ENCODE data around the gene FOXN4.

Gene FOXN4

DNA sequence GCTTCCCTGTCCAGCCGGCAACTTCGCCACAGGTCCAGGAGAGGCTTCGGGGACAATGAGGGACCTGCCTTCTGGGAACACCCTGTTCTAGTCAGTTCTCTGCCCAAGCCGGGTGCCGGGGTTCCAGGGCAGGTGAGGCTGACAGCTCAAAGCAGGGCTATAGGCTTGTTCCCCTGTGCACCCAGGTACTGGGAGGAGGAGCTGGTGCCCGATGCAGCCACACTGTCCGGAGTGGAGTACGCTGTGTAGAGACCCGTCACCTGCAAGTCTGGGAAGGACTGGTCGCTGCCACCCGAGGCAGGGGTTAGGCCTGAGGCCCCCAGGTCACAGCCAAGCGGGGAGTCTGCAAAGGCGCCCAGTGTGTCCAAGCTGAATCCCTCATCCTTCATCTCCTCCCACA, 29.6 kb downstream of the FOXN4 start:
- no peak for DNase-seq (ENCODE audit: low spot score)

DNA sequence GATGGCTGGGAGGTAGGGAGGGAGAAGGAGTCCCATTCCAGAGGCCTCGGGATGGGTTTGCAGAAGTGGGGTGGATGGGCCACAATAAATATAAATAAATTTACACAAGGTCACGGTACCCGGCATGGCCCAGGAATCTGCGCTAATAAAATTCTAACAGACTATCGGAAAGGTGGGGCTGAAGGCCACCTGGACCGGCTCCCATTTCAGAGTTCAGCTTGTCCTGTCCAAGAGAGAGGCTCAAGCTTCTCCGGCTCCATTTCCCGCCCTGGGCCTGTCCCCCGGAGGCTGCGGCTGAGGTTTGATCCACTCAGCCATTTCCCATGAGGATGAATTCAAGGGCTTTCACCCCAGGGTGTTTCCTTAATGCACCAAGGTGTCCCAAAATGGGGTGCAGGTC, 30.2 kb downstream of the FOXN4 start:
- no peak for DNase-seq (ENCODE audit: low spot score)

DNA sequence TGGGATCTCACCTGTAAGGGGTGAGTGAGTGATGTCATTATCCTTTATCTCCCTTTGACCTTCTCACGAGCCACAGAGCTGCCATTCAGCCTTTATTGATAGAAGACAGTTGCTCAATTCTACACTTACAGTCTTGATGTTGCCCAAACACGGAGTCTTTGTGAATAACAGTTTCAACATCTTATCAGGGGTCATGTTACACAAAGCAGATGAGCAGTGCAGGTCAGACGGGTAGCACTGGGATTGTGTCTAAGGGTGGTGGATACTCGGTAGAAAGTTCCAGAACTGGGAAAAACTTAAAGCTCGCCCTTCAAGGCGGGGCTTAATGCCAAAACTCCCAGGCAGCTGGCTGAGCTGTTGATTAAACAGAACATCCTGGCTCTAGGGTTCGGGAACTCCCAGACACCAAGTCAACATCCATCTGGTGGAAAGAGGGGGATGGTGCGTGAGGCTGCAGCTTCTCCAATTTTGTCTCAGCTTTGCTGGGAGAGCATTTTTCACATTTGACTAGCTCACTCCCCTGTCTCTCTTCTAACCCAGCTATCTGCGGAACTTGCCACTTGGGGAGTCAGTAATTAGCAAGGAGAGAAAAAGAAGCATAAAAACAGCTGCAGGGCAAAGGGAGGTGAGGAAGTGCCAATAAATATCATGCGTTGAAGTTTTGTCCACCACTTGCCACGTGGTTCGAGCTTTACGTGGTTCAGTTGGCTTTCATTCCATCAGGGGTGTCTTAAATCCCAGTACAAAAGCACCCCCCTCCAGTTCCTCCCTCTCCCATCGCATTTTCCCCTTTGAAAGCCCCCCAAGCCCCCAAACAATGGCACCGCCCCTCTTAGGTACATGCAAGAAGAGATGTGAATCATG, 31.0 kb downstream of the FOXN4 start:
- DNase-seq (ENCODE audit: low spot score), result peak; percentile 46

DNA sequence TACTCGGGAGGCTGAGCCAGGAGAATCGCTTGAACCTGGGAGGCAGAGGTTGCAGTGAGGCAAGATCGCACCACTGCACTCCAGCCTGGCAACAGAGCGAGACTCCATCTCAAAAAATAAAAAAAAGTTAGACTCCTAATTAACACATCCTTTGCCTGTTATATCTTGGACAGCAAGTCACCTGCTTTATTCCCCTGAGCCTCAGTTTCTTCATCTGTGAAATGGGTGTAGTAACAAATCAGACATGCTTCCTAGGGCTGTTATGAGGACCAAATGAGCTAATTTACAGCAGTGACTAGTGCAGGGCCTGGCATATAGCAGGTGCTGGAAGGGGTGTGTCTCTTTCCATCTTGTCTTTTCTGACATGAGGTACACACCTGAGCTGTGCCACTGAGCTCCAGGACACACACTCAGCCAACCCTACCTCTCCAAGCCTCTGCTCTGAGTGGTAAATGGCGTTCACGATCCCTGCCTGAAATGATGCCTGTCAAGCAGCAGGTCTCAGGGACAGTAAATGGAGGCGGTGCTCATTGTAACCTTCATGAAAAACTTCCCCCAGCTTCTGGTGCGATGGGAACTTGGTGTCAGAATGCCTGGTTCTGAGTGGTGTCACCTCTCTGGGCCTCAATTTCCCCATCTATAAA, 31.7 kb downstream of the FOXN4 start:
- DNase-seq (ENCODE audit: low spot score), result no peak

DNA sequence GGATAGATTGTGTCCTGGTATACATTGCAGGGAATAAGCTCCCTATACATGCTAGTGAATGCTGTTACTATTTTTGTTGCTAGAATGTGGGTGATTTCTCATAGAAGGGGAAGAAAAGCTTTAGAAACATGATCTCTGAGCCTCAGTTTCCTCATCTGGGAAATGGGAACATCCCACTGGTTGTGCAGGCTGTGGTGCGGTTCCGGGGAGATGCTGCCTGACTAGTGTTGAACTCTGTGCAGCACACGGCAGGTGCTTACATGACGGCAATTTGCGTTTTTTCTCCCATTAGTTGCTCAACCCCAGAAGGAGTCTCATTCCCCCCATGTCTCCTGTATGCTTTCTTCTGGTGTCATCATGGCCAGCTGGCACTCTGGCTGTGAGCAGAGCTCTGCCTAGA, 32.9 kb downstream of the FOXN4 start:
- no peak for DNase-seq (ENCODE audit: low spot score)

DNA sequence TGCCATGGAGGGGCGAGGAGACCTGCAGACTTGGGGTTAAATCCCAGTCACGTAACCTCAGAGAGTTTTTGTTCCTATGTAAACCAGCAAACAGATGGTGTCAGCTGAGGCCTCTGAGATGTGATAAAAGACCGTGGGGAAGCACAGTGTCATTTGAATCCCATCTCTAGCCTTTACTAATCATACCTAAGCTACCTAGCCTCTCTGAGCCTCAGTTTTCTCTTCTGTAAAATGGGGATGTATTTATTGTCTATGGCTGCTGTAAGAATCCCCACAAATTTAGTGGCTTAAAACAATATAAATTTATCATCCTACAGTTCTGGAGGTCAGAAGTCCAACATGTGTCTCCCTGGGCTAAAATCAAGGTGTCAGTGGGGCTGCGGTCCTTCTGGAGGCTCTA, 33.9 kb downstream of the FOXN4 start:
- no peak for DNase-seq (ENCODE audit: low spot score)

DNA sequence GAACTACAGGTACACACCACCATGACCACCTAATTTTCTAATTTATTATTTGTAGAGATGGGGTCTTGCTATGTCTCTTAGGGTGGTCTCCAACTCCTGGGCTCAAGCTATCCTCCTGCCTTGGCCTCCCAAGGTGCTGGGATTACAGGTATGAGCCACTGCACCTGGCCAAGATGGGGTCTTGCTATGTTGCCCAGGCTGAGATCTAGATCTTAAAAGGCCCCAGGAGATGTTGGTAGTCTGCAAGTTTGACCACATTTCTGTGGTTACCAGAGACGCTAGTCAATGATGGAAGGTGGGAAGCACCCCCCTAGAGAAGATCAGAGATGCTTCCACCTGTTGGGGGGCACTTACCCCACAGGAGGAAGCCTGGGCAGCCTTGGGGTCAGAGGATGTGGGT, 34.7 kb downstream of the FOXN4 start:
- no peak for DNase-seq (ENCODE audit: low spot score)

DNA sequence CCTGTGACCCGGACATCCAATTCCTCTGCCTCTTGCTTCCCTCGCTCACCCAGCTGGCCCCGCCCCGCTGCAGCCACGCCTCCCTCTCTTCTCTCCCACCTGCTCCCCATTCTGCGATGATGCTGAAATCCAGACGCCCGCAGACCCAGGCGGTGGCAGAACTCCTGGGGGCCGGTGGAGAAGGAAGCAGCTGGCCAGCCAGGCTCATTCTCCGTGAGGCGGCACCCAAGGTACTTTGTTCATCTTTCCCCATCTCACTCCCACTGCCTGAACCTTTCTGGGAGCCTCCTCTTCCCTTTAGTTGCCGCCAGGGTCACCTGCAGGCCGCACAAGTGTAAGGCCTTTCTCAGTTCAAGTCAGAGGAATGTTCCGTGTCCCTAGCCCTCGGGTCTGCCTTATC, 35.7 kb downstream of the FOXN4 start:
- no peak for DNase-seq (ENCODE audit: low spot score)

DNA sequence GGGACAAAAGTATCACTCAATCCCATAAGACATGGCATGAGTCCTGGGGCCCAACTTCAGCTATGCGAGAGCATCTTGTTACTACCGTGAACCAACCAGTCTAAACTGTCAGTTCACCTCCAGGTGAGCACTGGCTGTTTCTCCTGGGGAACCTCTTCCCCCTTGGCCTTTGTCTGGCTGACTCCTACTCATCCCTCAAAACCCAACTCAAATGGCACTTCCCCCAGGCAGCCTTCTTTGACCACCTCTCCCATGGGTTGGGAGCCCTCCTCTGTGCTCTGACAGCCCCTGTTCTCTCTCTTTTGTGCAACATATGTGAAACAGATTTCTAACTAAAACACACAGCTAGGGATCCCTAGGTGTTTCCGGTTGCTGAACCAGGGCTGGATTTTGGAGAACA, 37.7 kb downstream of the FOXN4 start:
- DNase-seq (ENCODE audit: low spot score), result no peak

DNA sequence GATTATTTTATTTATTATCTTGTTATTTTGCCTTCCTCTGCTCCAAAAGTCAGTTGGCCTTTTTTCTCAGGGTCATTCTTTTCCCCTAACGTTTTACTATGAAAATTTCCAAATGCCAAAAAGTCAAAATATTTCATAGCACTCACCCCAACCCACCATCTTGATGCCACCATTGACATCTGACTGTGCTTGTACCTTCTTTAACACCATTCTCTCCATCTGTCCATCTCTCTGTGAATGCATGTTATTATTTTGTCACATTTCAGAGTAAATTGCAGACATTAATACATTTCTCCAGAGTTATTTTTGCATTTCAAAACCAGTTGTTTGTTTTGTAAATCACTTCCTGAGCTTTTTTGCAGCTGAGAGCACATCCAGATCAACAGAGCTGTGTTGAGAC, 38.6 kb downstream of the FOXN4 start:
- no peak for DNase-seq (ENCODE audit: low spot score)

DNA sequence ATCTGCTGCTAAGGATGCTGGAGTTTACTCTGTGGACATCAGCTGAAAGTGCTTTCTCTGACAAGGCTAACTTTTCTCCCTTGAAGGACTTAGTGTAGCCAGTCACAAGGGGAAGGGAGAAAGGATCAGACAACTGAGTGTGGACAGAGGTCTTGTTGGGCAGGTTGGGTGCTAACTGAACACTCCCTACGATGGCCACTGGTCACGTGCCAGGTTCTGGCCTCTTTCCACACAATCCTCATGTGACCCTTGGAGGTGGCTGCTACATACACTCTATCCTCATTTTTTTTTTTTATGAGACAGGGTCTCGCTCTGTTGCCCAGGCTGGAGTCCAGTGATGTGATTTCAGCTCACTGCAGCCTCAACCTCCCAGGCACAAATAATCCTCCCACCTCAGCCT, 39.7 kb downstream of the FOXN4 start:
- no peak for DNase-seq (ENCODE audit: low spot score)

DNA sequence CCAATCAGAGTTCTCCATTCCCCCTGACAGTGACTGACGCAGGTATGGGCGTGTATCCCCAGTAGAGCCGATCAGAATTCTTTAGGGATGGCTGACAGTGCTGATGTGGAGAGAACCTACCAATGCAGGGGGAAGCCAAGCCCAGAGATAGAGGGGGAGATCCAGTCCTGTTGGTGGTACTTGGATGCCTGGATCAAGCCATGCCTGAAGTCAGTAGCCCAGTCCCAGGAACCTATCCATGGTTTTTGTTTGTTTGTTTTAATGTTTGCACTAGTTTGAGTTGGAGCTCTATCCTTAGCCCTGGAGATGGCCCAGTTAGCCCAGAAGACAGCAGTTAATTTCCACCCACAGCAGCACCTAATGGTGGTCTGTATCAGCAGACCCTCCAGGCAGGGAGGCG, 40.2 kb downstream of the FOXN4 start:
- no peak for DNase-seq (ENCODE audit: low spot score)

DNA sequence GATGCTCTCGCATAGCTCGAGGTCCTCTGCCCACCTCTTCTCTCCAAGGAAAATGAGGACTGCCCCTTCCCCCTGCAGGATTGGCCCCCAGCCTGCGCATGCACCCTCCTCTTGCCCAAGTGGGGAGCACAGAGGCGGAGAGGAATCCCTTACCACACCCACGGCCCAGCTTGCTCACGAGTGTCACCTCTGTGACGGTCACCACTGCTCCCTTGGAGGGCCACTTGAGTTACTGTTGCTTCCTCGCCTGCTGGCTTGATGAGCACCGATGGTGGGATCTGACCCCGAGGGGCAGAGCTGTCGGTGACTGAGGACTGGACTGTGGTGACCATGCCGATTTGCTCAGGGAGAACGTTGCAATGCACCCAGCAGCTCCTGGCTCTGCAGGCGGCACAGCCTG, 41.7 kb downstream of the FOXN4 start:
- DNase-seq (ENCODE audit: low spot score), result no peak

DNA sequence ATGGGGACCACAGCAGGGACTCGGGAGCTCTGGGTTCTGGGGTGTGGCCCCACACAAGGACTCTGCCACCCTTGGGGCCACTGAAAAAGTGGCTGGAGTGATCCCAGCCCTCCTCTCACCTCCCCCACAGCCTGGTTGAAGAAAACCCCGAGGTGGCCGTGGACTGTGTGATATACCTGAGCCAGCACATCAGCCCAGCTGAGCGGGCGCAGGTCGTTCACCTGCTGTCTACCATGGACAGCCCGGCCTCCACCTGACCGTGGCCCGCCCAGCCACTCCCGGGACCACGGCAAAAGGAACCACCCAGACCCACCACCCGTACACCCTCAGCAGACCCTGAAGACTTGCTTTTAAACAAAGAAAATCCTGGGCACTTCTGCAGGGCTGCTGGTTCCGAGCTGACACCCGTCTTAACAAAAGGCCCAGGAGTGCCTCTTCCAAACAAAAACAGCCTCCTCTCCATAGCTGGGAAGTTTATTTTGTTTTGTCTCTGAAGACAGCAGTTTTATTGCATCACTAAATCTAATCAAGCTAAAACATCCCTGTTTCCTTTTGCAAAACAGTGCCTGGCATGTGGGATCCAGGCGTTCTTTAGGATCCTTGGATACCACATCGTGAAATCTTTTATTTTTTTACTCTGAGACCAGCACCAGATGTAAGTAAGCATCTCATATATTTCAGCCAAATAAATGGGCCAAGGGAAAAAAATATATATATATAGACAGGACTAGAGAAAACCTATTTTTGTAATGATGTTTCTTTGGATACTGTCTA, 42.8 kb downstream of the FOXN4 start:
- no peak for DNase-seq (ENCODE audit: low spot score)

DNA sequence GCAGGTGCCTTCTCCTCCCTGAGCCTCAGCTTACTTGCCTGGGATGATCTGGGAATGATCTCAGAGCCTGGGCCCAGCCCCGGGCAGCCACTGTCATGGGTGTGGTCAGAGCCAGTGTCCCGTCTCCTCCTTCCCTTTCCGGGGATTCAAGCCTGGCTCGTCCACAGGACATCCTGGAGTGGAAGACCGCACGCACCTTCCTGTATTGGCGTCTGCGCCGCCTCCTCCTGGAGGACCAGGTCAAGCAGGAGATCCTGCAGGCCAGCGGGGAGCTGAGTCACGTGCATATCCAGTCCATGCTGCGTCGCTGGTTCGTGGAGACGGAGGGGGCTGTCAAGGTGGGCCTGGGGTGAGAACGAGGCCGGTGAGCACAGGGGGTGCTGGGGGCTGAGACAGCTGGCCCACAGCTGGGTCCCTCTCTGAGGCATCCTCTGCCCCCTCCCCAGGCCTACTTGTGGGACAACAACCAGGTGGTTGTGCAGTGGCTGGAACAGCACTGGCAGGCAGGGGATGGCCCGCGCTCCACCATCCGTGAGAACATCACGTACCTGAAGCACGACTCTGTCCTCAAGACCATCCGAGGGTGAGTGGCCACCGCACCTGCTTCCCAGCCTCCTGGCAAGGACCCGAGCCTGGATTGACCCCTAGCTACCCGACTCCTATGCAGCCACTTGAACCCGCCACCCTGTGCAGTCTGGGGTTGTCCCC, 44.0 kb downstream of the FOXN4 start:
- no peak for DNase-seq (ENCODE audit: low spot score)

DNA sequence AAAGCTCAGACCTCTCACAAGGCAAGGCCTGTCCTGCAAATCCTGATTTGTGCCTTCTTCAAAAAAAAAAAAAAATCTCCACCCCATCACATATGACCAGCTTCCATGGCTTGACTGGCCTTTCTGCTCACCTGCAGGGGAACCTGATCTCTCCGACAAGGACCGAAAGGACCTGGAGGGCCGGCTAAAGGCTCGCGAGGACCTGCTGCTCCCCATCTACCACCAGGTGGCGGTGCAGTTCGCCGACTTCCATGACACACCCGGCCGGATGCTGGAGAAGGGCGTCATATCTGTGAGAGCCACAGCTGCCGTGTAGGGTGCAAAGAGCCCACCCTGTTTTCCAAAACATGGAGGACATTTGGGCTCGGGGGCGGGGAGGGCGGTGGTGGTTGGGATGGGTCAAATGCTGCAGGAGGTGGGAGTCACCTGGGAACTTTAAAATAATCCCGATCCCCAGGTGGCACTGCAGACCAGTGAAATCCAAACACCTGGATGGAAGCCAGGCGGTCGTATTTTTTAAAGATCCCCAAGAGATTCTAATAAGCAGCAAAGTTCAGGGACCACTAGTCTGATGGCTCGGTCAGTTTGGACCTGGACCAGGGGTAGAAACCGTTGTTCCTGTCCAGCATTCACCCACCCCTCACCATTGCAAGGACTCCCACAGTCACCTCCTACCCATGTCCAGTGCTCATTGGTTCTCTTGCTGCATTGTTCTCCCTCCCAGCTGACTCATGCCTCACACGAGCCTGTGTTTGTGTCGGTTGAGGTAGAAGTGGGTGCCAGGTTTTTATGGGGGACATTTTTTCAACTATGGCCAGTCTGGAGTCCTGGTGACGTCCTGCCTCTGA, 44.8 kb downstream of the FOXN4 start:
- DNase-seq (ENCODE audit: low spot score), result peak; percentile 87

DNA sequence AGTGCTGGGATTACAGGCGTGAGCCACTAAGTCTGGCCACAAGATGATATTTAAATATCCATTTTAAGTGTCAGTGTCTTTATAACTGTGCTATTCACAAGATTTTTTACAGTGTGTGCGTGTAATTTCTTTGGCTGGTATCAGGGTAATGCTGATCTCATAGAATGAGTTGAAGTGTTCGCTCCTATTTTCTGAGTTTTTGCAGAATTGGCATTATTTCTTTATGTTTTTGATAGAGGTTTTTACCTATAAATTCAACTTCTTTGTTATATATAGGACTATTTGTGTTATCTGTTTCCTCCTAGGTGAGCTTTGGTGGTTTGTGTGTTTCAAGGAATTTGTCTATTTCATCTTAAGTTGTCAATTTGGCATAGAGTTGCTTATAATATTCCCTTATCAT, 45.6 kb downstream of the FOXN4 start:
- DNase-seq (ENCODE audit: low spot score), result no peak

DNA sequence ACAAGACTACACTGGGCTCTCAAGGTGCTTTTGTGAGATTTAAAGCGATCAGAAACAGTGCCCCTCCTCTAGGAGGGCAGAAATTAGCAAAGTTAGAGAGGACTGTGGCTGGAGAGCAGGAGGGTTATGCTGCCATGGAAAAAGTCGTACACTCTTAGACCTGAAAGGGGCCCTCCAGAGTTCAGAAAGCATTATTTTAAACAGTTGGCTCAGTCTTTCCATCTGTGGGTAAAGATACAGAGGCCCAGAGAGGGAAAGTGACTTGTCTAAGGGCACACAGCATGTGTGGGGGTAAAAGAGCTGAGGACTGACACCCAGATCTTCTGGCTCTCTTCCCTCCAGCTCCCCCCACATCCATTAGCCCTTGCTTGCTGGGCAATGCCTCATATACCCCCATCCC, 47.1 kb downstream of the FOXN4 start:
- DNase-seq (ENCODE audit: low spot score), result no peak

DNA sequence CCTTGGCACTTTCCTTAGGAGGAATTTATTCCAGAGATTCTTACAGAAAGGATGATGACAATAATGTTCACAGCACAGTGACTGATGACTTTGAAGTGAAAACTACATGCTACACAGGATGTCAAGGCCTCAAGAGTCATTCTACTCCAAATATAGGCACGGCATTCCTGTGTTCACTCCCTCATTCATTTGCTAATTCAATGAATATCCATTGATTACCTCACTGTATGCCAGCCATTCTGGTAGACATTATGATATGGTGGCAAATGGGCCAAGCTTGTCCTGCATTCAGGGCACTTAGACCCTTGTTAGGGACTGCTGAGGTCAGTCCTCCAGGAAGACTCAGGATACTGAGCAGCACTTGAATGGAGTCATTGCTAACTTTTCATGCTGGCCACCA, 48.0 kb downstream of the FOXN4 start:
- no peak for DNase-seq (ENCODE audit: low spot score)

DNA sequence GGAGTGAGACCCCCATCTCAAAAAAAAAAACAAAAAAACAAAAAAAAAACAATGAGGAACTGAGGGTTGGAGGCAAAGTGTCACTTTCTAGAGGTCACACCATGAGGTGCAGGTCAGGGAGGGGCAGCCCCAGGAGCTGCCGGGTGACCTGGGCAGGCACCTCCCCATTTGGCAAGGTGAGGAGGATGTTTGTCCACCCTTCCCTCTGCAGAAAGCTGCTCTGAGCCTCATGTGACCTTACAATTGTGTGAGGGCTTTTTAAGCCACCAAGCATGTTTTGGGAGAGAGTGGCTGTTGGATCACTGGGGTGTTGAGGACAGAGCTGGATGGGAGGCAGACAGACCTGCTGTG, 49.6 kb downstream of the FOXN4 start:
- DNase-seq (ENCODE audit: low spot score), result no peak

Data from AG20443 (cell line).